ENCODE measurements around the gene TBL1X.

- TF ChIP-seq, protein P1, sequence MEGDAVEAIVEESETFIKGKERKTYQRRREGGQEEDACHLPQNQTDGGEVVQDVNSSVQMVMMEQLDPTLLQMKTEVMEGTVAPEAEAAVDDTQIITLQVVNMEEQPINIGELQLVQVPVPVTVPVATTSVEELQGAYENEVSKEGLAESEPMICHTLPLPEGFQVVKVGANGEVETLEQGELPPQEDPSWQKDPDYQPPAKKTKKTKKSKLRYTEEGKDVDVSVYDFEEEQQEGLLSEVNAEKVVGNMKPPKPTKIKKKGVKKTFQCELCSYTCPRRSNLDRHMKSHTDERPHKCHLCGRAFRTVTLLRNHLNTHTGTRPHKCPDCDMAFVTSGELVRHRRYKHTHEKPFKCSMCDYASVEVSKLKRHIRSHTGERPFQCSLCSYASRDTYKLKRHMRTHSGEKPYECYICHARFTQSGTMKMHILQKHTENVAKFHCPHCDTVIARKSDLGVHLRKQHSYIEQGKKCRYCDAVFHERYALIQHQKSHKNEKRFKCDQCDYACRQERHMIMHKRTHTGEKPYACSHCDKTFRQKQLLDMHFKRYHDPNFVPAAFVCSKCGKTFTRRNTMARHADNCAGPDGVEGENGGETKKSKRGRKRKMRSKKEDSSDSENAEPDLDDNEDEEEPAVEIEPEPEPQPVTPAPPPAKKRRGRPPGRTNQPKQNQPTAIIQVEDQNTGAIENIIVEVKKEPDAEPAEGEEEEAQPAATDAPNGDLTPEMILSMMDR (optimal IDR thresholded peaks at IDR 0.05 in 1 of 3, IDR thresholded peaks at IDR 0.05 in 1 of 3, conservative IDR thresholded peaks at IDR 0.05 in 1 of 3; ENCODE audit: extremely low read depth in 1 of 3, insufficient read depth in 2 of 3, low read length in 3 of 3): no peak
- no peak for TF ChIP-seq EZH2 (IDR thresholded peaks at IDR 0.05; ENCODE audit: low read length)
Measured at GRCh38 chrX:9557091-9557490, 92.2 kb downstream of the TBL1X start.

All from keratinocyte (primary cell).